D341Med (cell line): ENCODE data around the gene PNPLA6.

Source experiments
- DNase-seq: peaks from one replicate; pipeline ENCODE4 v3.0.0; 2012; ENCODE audit warnings: low spot score

The PNPLA6 gene

GRCh38 chr19:7535047-7535997, at the start of gene PNPLA6:
Gene PNPLA6, plus strand, starts transcription at chr19:7535717. Its CDS starts 72 bp downstream, at chr19:7535789.
- DNase-seq = peak; percentile 96

DNA sequence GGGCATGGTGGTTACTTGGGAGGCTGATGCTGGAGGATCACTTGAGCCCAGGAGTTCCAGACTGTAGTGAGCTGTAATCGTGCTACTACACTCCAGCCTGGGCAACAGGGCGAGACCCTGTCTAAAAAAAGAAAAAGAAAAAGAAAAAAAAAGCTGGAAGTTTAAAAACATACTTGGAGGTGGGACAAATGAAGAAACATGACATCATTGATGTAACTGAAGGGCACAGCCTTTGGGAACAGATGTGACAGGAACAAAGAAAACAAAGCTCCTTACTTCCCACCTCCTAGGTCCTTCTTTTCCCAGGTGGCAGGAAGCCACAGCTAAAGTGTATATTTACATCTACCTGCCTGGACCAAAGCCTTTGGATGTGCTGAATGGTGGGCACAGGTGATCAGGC, 48.6 kb upstream of the PNPLA6 start:
- DNase-seq = no peak

- DNase-seq = peak; percentile 100
Observed at GRCh38 chr19:7488736-7489353, 46.7 kb upstream of the PNPLA6 start, which contains the start of gene PEX11G. Gene PEX11G, minus strand, starts transcription at chr19:7489035. Its CDS starts 25 bp downstream, at chr19:7489010.

- DNase-seq = no peak
Observed at GRCh38 chr19:7489609-7490044, 45.9 kb upstream of the PNPLA6 start.

DNA sequence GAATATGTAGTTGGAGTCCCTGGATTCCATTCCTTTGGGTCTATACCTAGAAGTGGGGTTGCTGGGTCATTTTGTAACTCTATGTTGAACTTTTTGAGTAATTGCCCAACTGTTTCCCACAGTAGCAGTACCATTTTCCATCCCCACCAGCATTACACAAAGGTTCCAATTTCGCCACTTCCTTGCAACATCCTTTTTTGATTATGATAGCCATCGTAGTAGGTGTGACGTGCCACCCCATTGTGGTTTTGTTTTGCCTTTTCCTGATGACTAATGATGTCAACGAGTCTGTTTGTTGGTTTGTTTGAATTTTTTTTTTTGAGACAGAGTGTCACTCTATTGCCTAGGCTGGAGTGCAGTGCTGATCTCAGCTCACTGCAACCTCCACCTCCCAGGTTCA, 43.4 kb upstream of the PNPLA6 start:
- no peak for DNase-seq

GRCh38 chr19:7492558-7492957, 43.0 kb upstream of the PNPLA6 start:
- no peak for DNase-seq

GRCh38 chr19:7494416-7495098, 41.0 kb upstream of the PNPLA6 start:
- DNase-seq = no peak

DNA sequence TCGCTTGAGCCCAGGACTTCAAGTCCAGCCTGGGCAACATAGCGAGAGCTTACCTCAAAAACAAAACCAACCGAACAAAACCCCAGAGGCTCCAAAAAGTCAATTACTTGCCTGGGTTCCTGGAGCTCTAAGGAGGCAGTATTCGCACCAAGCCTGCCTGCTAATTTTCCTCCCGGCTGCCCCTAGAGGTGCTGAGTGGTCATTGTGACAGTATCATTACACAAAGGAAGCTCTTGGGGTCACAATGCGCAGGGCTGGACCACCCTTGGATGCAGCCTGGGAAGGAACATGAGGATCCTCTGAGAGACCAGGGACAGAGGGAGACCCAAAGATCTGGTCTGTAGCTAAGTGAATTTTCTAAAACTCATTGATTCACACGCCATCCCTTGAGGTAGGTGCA, 38.2 kb upstream of the PNPLA6 start:
- no peak for DNase-seq

GRCh38 chr19:7500811-7501450, 34.6 kb upstream of the PNPLA6 start:
- peak; percentile 95 for DNase-seq

- DNase-seq = no peak
Observed at GRCh38 chr19:7502552-7502951, 33.0 kb upstream of the PNPLA6 start.

DNA sequence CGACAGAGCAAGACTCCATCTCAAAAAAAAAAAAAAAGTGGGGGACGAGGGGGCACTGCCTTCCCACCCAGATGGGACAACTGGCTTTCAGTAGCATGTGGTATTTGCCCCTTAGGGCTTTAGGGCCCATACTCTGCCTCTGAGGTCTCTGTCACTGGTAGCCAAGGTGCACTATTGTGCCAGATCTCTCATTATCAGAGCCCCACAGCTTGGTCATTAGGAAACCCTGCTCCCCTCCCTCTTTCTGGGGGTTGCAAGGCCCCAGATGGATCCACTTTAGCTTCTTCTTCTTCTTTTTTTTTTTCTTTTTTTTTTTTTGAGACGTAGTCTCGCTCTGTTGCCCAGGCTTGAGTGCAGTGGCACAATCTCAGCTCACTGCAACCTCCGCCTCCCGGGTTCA, 30.8 kb upstream of the PNPLA6 start:
- DNase-seq = no peak

DNA sequence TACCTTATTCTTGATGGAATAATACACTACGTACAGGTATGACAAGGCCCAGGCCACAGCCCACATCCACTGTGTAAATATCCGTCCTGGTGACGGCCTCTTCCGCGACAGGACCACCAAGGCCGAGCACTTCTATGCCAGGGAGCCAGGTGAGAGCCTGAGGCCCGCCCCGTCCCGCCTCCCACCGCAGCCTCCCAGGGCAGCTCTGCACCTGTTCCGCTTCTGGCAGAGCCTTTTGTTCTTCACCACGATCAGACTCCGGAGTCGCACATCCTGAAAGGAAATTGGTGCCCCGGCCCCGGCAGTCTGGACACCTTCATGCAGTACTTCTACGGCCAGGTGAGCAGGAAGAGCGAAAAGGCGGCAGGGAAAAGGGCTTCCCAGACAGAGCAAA, 30.2 kb upstream of the PNPLA6 start:
- no peak for DNase-seq

DNA sequence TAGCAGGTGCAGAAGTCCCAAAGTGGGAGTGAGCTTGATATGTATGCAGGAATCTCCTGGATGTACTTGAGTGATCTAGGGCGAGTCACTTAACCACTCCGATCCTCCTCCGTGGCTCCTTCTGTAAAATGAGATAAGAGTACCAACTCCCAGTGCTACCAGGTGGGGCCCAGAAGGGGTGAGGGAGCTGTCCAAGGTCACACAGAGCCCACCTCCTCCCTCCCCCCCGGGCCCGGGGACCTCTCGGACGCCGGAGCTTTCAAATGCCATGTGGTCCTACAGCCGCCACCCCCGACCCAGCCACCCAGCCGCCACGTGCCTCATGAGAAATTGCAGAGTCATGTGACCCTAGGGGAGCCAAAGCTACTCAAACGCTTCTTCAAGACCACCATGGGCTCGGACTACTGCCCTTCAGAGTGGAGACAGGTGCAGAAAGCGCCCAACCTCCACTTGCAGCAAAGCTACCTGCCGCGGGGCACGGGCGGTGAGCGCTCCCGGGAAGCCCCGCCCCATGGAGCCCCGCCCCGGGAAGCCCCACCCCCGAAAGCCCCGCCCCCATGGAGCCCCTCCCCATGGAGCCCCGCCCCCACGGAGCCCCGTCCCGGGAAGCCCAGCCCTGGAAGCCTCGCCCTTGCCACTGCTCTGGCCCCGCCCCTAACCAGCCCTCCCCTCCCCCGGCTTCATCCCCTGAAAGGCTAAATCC, 29.7 kb upstream of the PNPLA6 start:
- peak; percentile 95 for DNase-seq

DNA sequence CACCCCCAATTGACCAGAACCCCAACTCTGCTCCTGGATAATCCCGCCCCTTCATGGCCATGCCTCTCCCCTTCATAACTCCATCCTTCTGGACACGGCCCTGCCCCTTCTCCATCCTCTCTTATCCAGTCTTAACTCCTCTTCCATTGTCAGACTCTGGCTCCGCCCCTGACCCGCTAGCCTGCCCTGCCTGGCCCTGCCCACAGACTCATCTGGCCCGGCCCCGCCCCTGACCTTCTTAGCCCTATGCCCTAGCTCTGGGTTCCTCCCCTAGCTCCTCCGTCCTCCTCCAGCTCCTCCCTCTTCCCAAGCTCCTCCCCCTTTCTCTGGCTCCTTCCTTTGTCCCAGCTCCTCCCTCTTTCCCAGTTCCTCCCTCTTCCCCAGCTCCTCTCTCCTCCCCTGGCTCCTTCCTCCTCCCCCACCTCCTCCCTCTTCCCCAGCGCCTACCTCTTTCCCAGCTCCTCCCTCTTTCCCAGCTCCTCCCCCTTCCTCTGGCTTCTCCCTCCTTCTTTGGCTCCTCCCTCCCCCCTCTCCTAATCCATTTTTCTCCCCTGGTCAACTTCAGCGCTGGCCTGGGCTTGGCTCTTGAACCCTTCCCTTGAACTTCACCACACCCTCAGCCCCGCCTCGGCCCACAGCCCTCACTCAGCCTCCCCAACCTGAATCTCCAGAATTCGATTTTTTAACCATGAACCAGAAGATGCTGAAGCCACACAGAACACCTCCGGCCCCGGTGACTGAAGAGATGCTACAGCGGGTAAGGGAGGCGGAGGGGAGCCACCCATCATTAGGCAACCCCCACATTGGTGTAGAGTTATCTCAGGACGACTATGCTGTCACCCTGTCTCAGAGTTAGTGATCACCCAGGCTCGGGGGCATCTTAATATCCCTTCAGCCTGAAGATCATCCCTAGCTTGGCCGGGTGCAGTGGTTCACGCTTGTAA, 28.9 kb upstream of the PNPLA6 start:
- DNase-seq = peak; percentile 87

DNA sequence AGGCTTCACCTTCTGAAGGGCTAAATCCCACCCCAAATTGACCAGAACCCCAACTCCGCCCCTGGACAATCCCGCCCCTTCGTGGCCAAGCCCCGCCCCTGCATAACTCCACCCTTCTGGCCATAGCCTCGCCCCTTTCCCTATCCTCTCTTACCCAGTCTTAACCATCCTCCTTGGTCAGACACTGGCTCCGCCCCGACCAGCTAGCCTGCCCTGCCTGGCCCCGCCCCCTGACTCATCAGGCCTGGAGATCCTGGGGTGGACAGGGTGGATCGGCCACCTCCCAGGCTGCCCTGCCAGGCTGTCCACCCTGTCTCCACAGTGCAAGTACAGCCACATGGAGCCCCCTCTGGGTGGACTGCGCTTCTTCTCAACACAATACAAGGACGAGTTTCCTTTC, 27.6 kb upstream of the PNPLA6 start:
- DNase-seq = peak; percentile 39

DNA sequence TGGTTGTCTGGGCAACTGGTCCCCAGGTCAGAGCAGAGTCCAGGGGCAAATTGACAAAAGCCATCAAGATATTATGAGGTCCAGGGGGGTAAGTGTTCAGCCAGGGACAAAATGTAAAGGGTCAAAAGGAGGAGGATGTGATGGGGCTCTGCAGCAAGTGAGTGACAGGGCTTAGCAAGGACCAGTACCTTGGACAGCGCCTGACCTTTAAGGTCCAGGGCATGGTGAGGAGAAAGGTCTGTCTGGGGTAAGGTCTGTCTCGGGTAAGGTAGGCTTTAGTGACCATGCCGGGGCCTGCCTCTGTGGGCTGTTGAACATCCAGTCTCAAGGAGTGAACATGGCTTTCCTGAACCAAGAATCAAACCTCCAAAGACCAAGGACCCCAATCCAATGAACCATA, 25.9 kb upstream of the PNPLA6 start:
- DNase-seq = no peak

DNA sequence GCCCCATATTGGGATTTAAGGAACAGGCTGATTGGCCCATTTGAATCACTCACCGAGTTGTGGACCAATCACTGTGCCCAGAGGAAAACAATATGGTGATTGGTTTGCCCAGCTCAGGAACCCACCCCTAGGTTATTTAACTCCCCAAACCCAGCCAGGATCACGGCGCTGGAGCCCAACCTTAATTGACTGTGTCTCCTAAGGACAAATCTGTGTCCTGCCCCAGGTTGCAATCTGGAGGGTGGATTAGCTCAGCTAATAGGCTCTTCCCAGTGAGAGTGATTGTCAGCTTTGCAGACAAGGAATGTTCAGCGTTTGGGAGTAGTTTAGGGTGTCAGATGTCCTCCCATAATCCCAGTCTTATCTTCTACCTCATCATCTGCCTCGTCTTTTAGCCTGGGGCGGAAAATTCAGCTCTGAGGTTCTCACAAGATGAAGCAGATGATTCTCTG, 23.1 kb upstream of the PNPLA6 start:
- peak; percentile 86 for DNase-seq

DNA sequence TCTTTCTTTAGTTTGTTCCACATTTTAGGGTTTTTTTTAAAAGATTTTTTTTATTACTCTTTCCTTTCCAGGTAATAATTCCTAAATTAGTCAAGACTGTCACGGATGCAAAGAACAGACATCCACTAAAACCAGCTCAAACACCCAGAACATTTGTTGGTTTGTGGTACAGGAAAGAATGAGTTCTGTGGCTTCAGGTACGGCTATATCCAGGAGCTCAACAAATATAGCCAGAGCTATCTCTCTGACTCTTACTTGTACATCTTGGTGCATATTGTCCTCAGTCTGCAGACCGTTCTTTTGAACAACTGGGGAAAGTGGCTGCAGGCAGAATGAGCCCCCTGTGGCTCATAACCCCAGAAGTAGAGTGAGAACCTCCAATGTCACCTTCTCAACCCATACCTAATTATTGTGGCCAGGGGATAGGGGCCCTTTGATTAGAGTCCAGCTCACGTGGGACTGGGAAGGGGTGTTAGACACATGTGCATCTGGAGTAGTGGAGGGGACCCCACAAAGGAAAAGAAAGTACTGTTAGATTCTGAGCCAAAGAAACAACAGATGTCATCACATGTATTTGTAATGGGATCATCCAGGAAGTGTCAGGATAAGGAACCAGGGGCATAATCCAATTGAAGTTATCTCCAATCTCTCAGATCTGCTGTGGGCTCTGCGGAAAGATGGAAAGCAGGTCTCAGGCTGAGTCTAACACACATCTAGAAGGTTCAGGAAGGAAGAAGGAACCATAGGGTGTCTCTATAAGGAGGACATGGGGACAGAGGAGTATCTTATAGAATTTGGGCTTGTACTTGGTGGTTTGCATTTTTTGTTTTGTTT, 21.5 kb upstream of the PNPLA6 start:
- no peak for DNase-seq

GRCh38 chr19:7515110-7515644, 20.3 kb upstream of the PNPLA6 start:
- DNase-seq = no peak
